ENCODE data around the gene IPO4. TPM values are rescaled to one million over a fixed set of nuclear protein-coding genes. Genes with fewer than 3 reads are reported as not detected.

Gene IPO4
- total and polyA plus RNA-seq, 2 of the 13 experiments (the other 11 are each of a cell fraction or from before 2014, with no cell fraction given), result 39.0 to 179 TPM

DNA sequence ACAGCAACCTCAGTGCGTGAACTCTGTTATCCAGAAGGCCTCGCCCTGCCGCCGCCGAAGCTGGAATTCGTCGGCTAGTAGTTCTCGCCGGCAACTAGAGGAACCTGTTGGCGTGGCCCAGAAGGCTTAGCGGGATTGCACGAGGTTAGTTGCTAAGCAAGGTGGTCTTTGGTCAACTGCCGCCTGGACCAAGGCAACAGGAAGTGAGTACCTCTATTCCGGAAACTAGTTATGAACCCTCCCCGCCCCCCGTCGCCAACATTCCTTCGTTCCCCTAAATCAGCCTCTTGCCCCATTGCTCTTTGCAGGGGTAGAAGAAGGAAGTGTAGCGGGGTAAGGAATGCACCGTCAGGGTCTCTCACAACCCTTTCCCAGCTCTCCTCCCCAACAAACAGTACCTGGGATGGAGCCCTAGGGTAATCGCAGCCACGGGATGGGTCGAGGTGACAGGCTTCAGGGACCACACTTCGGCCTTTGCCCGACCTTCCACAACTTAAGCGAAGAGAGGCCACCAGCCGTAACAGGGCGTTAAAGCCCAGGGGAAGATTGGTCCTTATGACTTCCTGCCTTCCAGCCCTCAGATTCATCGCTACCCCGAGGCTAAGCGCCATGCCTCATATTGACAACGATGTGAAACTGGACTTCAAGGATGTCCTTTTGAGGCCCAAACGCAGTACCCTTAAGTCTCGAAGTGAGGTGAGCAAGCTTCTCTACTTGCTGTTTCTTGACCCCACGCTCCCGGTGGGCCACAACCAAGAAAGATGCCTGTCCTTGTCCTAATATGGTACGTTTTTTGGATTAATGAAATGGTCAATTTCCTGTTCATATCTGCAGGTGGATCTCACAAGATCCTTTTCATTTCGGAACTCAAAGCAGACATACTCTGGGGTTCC lies 44.3 kb upstream of the IPO4 start, which contains the start of gene GMPR2 (continued):
- TF ChIP-seq, protein P1, sequence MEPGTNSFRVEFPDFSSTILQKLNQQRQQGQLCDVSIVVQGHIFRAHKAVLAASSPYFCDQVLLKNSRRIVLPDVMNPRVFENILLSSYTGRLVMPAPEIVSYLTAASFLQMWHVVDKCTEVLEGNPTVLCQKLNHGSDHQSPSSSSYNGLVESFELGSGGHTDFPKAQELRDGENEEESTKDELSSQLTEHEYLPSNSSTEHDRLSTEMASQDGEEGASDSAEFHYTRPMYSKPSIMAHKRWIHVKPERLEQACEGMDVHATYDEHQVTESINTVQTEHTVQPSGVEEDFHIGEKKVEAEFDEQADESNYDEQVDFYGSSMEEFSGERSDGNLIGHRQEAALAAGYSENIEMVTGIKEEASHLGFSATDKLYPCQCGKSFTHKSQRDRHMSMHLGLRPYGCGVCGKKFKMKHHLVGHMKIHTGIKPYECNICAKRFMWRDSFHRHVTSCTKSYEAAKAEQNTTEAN (CRISPR knock-in tag; conservative IDR thresholded peaks at IDR 0.05), result peak; percentile 92; the same call in 1 of the 2 replicates
- TF ChIP-seq TP53 (CRISPR knock-in tag; conservative IDR thresholded peaks at IDR 0.05) (peak; percentile 71; the same call in 1 of the 2 replicates), SPEN (CRISPR knock-in tag; IDR thresholded peaks at IDR 0.05; ENCODE audit: low read depth) (peak; percentile 74), ZIK1 (CRISPR knock-in tag; IDR thresholded peaks at IDR 0.05; ENCODE audit: borderline replicate concordance, low read depth) (peak; percentile 91; the same call in 1 of the 2 replicates), RXRB (CRISPR knock-in tag; IDR thresholded peaks at IDR 0.05; ENCODE audit: borderline replicate concordance) (peak; percentile 70), ZBTB7B (CRISPR knock-in tag; IDR thresholded peaks at IDR 0.05) (peak; percentile 95), RFXAP (CRISPR knock-in tag; IDR thresholded peaks at IDR 0.05; ENCODE audit: borderline replicate concordance) (peak; percentile 97), KLF15 (CRISPR knock-in tag; IDR thresholded peaks at IDR 0.05; ENCODE audit: borderline replicate concordance) (no peak; the same call in none of the 2 replicates), BRCA1 (CRISPR knock-in tag; IDR thresholded peaks at IDR 0.05) (peak; percentile 94; the same call in 1 of the 2 replicates), MATR3 (CRISPR knock-in tag; IDR thresholded peaks at IDR 0.05) (no peak; the same call in 1 of the 2 replicates), SMC3 (IDR thresholded peaks at IDR 0.05; ENCODE audit: low read length) (0 out of 2 replicates have a peak, but pooled peaks have one; percentile 2), ZNF281 (CRISPR knock-in tag; IDR thresholded peaks at IDR 0.05; ENCODE audit: borderline replicate concordance) (peak; percentile 81; the same call in 1 of the 2 replicates), SYNCRIP (IDR thresholded peaks at IDR 0.05; ENCODE audit: insufficient read depth, low read depth, low read length) (no peak), BORCS8-MEF2B (CRISPR knock-in tag; IDR thresholded peaks at IDR 0.05) (peak; percentile 74), ZFP91 (CRISPR knock-in tag; IDR thresholded peaks at IDR 0.05; ENCODE audit: borderline replicate concordance) (peak; percentile 88; the same call in 1 of the 2 replicates), THRA (CRISPR knock-in tag; IDR thresholded peaks at IDR 0.05; ENCODE audit: borderline replicate concordance) (peak; percentile 85), SNAPC2 (CRISPR knock-in tag; IDR thresholded peaks at IDR 0.05) (peak; percentile 66; the same call in 1 of the 2 replicates), TBX3 (IDR thresholded peaks at IDR 0.05; ENCODE audit: borderline replicate concordance) (peak; percentile 43; the same call in 1 of the 2 replicates)

All from HepG2 (cell line).